Astrocyte of the cerebellum (primary cell): ENCODE measurements around the gene ANKMY1.

Source experiments
- DNase-seq: peaks from one replicate; pipeline ENCODE4 v3.0.0-alpha.2; 2011; ENCODE audit warnings: low read depth
- H3K4me3 ChIP-seq: 2 replicates; pipeline ENCODE4 v1.5.1; 2011; ENCODE audit warnings: mild to moderate bottlenecking, low read depth, low read length, moderate library complexity
- in situ Hi-C: cut with HindIII; loops from 2 replicates; pipeline ENCODE4 v1.10.0; 2017; ENCODE audit warnings: low sequenced_read_pairs
- TF ChIP-seq, protein P1 (sequence below): IDR thresholded peaks from 2 replicates; pipeline ENCODE4 v1.5.1; 2012; ENCODE audit warnings: low read length, low read depth, moderate library complexity, mild to moderate bottlenecking; ENCODE audit errors: missing control alignments

The ANKMY1 gene

DNA sequence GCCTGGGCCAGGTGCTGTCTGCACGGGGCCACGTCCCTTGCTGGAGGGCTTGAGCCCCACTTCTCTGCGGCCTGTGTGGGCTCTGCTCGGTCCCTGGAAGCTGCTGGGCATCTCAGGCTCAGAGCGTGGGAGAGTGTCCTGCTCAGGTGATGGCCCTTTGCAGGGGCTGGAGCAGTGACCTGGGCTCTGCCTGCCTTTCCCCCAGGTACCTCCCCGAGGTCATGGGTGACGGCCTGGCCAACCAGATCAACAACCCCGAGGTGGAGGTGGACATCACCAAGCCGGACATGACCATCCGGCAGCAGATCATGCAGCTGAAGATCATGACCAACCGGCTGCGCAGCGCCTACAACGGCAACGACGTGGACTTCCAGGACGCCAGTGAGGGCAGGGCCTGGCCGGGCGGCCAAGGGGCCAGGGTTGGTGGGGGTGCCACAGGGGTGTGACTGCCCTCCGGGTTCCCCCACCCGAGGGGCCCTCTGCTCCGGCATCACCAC is 92.5 kb downstream of the ANKMY1 start:
- H3K4me3 ChIP-seq, result no peak overlapping the region
- no peak for DNase-seq
- TF ChIP-seq, protein P1, sequence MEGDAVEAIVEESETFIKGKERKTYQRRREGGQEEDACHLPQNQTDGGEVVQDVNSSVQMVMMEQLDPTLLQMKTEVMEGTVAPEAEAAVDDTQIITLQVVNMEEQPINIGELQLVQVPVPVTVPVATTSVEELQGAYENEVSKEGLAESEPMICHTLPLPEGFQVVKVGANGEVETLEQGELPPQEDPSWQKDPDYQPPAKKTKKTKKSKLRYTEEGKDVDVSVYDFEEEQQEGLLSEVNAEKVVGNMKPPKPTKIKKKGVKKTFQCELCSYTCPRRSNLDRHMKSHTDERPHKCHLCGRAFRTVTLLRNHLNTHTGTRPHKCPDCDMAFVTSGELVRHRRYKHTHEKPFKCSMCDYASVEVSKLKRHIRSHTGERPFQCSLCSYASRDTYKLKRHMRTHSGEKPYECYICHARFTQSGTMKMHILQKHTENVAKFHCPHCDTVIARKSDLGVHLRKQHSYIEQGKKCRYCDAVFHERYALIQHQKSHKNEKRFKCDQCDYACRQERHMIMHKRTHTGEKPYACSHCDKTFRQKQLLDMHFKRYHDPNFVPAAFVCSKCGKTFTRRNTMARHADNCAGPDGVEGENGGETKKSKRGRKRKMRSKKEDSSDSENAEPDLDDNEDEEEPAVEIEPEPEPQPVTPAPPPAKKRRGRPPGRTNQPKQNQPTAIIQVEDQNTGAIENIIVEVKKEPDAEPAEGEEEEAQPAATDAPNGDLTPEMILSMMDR, result no peak
- in situ Hi-C loops, result no loop called here

DNA sequence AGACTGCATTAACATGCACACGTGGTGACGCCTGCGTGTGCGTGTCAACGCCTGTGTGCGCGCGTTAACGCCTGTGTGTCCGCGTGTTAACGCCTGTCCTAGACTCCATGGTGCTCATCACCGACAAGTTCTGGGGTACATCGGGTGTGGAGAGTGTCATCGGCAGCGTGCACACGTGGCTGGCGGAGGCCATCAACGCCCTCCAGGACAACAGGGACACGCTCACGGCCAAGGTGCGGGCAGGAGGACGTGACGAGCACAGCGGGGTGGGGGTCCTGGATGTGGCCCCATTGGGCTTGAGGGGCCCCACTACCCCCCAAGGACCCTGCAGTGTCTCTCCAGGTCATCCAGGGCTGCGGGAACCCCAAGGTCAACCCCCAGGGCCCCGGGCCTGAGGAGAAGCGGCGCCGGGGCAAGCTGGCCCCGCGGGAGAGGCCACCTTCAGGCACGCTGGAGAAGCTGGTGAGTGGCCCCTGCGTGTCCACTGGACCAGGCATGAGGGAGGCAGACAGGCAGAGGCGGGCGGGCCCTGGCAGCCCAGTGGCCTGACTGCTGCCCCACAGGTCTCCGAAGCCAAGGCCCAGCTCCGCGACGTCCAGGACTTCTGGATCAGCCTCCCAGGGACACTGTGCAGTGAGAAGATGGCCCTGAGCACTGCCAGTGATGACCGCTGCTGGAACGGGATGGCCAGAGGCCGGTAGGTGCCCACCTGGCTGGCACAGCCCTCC is 93.1 kb downstream of the ANKMY1 start:
- in situ Hi-C loops, result no loop called here
- DNase-seq, result no peak
- H3K4me3 ChIP-seq, result no peak overlapping the region
- TF ChIP-seq, protein P1, result no peak

DNA sequence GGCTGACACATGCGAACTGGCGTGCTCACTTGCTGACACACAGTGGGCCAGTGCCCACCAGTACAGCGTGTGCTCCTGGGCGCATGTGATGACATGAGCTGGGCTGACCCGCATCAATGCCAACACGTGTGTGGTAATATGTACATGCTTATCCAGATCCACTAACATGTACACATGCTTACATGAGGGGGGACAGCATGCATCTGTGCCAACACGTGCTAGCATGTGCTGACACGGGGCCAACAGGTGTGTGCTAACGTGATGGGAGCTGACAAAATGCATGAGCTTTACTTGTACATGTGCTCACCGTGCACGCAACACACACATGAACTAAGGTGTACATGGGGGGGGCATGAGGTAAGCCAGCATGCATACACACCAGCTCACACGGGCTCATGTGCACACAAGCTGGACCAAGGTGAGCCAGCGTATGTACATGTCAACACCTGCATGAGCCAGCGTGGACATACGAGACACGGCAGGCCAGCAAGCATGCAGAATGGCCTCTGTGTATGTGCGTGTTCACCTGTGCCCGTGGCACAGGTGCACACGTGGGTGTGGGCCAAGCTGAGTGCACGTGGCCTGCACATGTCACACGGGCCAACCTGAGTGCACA is 93.8 kb downstream of the ANKMY1 start:
- TF ChIP-seq, protein P1, result no peak
- DNase-seq, result no peak
- in situ Hi-C loops, result no loop called here
- H3K4me3 ChIP-seq, result no peak overlapping the region

DNA sequence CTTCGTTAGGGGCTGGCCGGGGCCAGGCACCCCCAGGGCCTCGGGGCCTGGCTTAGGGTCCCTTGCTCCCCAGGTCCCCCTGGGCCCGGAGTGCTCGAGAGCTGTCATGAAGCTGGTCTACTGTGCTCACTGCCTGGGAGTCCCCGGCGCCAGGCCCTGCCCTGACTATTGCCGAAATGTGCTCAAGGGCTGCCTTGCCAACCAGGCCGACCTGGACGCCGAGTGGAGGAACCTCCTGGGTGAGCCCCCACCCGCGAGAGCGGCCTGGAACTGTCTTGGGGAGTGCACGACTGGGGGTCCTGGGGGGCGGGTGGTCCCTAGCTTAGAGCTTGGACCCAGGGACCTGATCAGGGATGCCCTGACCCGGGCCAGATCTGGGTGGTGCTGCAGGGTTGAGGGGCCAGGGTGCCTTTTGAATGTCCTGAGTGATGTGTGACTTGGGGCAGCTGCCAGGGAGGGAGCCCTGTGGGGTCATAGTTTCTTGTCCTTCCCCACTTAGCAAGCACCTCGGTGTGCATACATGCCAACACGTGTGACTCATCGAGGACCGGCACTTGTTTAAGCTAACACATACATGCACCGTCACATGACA is 94.4 kb downstream of the ANKMY1 start:
- H3K4me3 ChIP-seq, result no peak overlapping the region
- in situ Hi-C loops, result no loop called here
- DNase-seq, result no peak
- TF ChIP-seq, protein P1, result no peak

DNA sequence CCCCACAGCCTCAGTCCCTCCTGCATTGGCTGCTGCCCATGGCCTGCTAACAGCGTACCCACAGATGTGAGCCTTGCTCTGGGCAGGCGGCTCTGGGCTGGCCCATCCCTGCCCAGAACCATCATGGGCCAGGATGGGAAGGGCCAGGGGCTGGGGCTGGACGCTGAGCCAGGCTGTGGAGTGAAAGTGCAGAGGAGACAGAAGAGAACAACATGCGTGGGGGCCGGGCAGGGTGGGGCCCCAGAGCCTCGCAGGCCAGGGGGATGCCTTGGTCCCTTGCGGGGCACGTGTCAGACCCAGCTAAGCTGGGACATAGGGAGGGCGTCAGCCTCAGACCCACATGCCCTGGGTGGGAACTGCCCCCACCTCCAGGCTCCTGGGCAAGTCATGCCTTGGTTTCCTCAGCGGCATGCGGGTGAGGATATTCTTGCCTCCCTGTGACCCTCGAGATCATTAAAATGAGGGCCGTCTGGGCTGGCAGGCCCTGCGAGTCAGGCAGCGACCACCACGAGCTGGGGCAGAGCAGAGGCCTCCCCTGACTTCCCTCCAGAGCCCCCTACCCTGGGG is 95.0 kb downstream of the ANKMY1 start:
- no peak overlapping the region for H3K4me3 ChIP-seq
- TF ChIP-seq, protein P1, result no peak
- no peak for DNase-seq
- in situ Hi-C loops, result no loop called here

DNA sequence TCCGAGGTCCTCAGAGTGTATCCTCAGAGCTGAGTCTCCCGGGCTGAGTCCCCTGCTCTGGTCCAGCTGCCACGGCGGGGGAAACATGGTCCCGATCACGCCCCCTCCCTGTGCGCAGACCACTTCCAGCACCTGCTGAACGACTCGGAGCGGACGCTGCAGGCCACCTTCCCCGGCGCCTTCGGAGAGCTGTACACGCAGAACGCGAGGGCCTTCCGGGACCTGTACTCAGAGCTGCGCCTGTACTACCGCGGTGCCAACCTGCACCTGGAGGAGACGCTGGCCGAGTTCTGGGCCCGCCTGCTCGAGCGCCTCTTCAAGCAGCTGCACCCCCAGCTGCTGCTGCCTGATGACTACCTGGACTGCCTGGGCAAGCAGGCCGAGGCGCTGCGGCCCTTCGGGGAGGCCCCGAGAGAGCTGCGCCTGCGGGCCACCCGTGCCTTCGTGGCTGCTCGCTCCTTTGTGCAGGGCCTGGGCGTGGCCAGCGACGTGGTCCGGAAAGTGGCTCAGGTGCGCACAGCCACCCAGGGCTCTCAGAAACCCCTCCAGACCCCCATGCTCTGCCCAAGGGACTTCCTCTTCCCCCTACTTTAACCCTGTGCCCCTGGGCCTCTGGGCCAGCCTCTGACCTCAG is 95.6 kb downstream of the ANKMY1 start:
- DNase-seq, result no peak
- H3K4me3 ChIP-seq, result no peak overlapping the region
- TF ChIP-seq, protein P1, result no peak
- in situ Hi-C loops, result no loop called here
